Kidney (tissue), 14 donors: Measurements from ENCODE around the gene CCDC146. TPM values are rescaled to one million over a fixed set of nuclear protein-coding genes. Genes with fewer than 3 reads are reported as not detected.

Source experiments
- DNase-seq, 5 donors: peaks; one replicate each; pipeline ENCODE4 v3.0.0-alpha.2; 2013 to 2020
- FAIRE-seq: peaks from 2 replicates; lab custom pipeline; 2012; peaks lifted over from hg19 to GRCh38; lab: Jason Lieb, UNC
- H3K27ac ChIP-seq, 2 donors: one replicate each; pipeline ENCODE4 v1.7.0; 2013; ENCODE audit warnings: low read depth in 2 of 2, low read length in 2 of 2, inconsistent platforms in 1 of 2
- H3K27me3 ChIP-seq: one replicate; pipeline ENCODE4 v1.7.1; 2013; ENCODE audit warnings: low read length, inconsistent platforms; ENCODE audit not compliant: control insufficient read depth, insufficient read depth
- H3K36me3 ChIP-seq, 3 donors: one replicate each; pipeline versions ENCODE4 v1.7.0 to v1.7.1; 2013; ENCODE audit warnings: low read length in 3 of 3, control low read depth in 1 of 3, inconsistent platforms in 1 of 3; ENCODE audit not compliant: insufficient read depth in 3 of 3, control insufficient read depth in 2 of 3
- H3K4me1 ChIP-seq, 3 donors: one replicate each; pipeline versions ENCODE4 v1.7.0 to v1.7.1; 2013; ENCODE audit warnings: low read length in 3 of 3, inconsistent platforms in 1 of 3, low read depth in 1 of 3; ENCODE audit not compliant: control insufficient read depth in 2 of 3, insufficient read depth in 2 of 3
- H3K4me3 ChIP-seq, 3 donors: one replicate each; pipeline versions ENCODE4 v1.7.0 to v1.8.1; 2013; ENCODE audit warnings: low read length in 3 of 3, control low read depth in 1 of 3, inconsistent platforms in 1 of 3
- H3K9ac ChIP-seq, 3 donors: one replicate each; pipeline versions ENCODE4 v1.7.0 to v1.7.1; 2013; ENCODE audit warnings: low read length in 3 of 3, control low read depth in 1 of 3, inconsistent platforms in 1 of 3
- H3K9me3 ChIP-seq, 3 donors: one replicate each; pipeline versions ENCODE4 v1.7.0 to v1.7.1; 2013; ENCODE audit warnings: low read length in 3 of 3, control low read depth in 1 of 3, inconsistent platforms in 1 of 3; ENCODE audit not compliant: control insufficient read depth in 2 of 3, insufficient read depth in 1 of 3
- CTCF ChIP-seq: IDR thresholded peaks from 3 replicates; pipeline ENCODE4 v1.5.1; 2012; ENCODE audit warnings: mild to moderate bottlenecking, moderate library complexity, borderline replicate concordance; ENCODE audit not compliant: insufficient read depth; ENCODE audit errors: extremely low read depth
- intact Hi-C: fragments of 100-400 bp; cut with DNase I; formaldehyde crosslinking; loops from one replicate; pipeline ENCODE4 v1.11.1; 2022
- polyA plus RNA-seq: library from polyadenylated mRNA; stranded (reverse); fragments of 350-450 nt; fragmentation: Illumina TruSeq; extraction: RNeasy Lipid Tissue Mini Kit (QIAGEN cat#74804); gene quantifications from one replicate; pipeline ENCODE4 v1.2.3, GENCODE V29; 2014; ENCODE audit warnings: low read depth, low replicate concordance; ENCODE audit not compliant: insufficient read depth
- total RNA-seq: library from RNA; stranded (reverse); fragmentation: NEBNext Ultra II Directional; extraction: Animal tissue kit (Norgen Biotek cat#: 25700); gene quantifications from one replicate; pipeline ENCODE4 v1.2.1, GENCODE V29; 2021
- donor health status: control.
- donor health status: control.
- donor health status: control.
- donor health status: control.
- donor health status: control.
- donor health status: DM: yes; HTN: yes; CAD: no.
- donor health status: Normal renal cell carcinoma (clear cell type).

CCDC146 gene
- total and polyA plus RNA-seq, 2 donors from 2014 or later: 8.8 to 15.4 TPM

DNA sequence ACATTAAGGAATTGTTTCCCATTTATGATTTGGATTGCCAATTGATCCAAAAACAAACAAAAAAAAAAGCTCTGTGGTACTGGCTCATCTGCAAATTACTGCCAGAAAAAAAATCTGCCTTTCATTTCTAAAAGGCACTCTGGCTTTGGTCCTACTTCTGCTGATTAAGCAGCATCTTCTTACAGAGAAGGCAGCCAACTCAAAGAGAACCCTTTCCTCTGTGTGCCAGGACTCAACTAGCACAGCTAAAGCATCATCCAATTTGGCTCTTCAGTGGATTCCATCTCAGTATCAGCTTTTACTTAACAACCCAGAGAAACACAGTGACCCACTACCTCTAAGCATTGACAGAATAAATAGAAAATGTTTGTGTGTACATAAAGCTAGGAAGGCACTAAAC lies 213.2 kb downstream of the CCDC146 start:
- no peak overlapping the region for H3K9ac ChIP-seq
- no peaks in the 10 kb centered on the region for H3K9me3 ChIP-seq
- H3K36me3 ChIP-seq: no peaks in the 10 kb centered on the region
- no peak for FAIRE-seq
- no peak overlapping the region for H3K27ac ChIP-seq
- no peaks in the 10 kb centered on the region for H3K27me3 ChIP-seq
- TF ChIP-seq CTCF: no peak
- no peak for DNase-seq
- H3K4me1 ChIP-seq: peaks cover 0 to 10% (median 0%) of the 10 kb centered on the region in 3 donors
- no peak overlapping the region for H3K4me3 ChIP-seq
- intact Hi-C loops: no loop called here

DNA sequence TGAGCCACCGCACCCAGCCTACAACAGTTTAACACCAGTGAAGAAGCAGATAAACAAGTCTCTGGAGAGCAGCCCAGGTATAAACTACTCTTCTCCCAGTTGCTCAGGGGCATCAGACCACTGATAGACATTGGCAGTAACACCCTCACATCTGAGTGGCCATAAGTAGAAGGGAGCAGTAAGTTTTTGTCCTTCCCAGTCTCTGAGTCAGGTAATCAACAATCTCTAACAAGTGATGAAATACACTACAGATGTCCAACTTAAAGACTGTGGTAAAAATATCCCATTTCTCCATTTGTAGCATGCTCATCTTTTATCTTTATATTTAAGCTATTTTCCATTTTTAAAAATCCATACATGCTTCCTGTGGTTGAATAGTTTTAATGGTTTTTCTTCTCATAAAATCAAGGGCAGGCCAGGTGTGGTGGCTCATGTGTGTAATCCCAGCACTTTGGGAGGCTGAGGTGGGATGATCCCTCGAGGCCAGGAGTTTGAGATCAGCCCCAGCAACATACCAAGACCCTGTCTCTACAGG lies 215.1 kb downstream of the CCDC146 start:
- intact Hi-C loops: no loop called here
- Histone ChIP-seq H3K9me3 (no peaks in the 10 kb centered on the region), H3K9ac (no peak overlapping the region), H3K27me3 (no peaks in the 10 kb centered on the region), H3K27ac (no peak overlapping the region), H3K4me3 (no peak overlapping the region), H3K36me3 (no peaks in the 10 kb centered on the region), H3K4me1 (no peaks in the 10 kb centered on the region)
- DNase-seq (no peak), FAIRE-seq (no peak)
- TF ChIP-seq CTCF: no peak

DNA sequence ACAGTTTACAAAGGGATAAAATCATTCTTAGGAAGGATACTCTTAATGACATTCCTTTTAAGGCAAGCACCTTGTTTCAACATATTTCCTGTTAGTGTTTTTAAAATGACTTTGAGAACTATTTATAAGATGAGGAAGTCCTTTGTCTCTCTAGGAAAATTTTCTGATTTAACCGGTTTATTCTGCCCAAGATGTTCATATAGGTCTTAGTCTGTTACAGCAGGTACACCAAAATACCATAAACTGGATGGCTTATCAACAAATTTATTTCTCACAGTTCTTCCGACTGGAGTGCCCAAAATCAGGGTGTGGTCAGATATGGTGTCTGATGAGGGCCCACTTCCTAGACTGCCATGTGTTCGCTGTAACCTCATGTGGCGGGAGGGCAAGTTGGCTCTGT lies 215.8 kb downstream of the CCDC146 start:
- no peak overlapping the region for H3K27ac ChIP-seq
- H3K9ac ChIP-seq: no peak overlapping the region
- H3K27me3 ChIP-seq: no peaks in the 10 kb centered on the region
- no peak for FAIRE-seq
- H3K4me3 ChIP-seq: no peak overlapping the region
- intact Hi-C loops: no loop called here
- TF ChIP-seq CTCF: no peak
- peak in 1 of 5 donors; percentile 16 for DNase-seq
- no peaks in the 10 kb centered on the region for H3K36me3 ChIP-seq
- no peaks in the 10 kb centered on the region for H3K9me3 ChIP-seq
- no peaks in the 10 kb centered on the region for H3K4me1 ChIP-seq
